Fibroblast of lung (primary cell): ENCODE measurements around the gene PHETA1. TPM values are rescaled to one million over a fixed set of nuclear protein-coding genes. Genes with fewer than 3 reads are reported as not detected.

ENCODE experiments used
- DNase-seq, 2 donors: peaks; one replicate each; pipeline versions ENCODE4 v3.0.0 to v3.0.0-alpha.2; 2010; ENCODE audit warnings: low read depth in 2 of 2
- H2AFZ ChIP-seq: 2 replicates; pipeline ENCODE4 v1.5.1; 2012; ENCODE audit warnings: low read length, control low read depth, inconsistent platforms
- H3K27ac ChIP-seq: 2 replicates; pipeline ENCODE4 v1.5.1; 2011; ENCODE audit warnings: low read length, control low read depth; ENCODE audit not compliant: insufficient read depth
- H3K27me3 ChIP-seq: 2 replicates; pipeline ENCODE4 v1.5.1; 2011; ENCODE audit warnings: mild to moderate bottlenecking, low read length; ENCODE audit not compliant: control insufficient read depth, insufficient read depth
- H3K36me3 ChIP-seq: 2 replicates; pipeline ENCODE4 v1.5.1; 2011; ENCODE audit warnings: low read length; ENCODE audit not compliant: control insufficient read depth, insufficient read depth
- H3K4me1 ChIP-seq: 2 replicates; pipeline ENCODE4 v1.5.1; 2011; ENCODE audit warnings: low read length; ENCODE audit not compliant: control insufficient read depth, insufficient read depth; ENCODE audit errors: extremely low read depth
- H3K4me2 ChIP-seq: 2 replicates; pipeline ENCODE4 v1.5.1; 2011; ENCODE audit warnings: low read length, control low read depth; ENCODE audit not compliant: insufficient read depth; ENCODE audit errors: extremely low read depth
- H3K4me3 ChIP-seq, 4 experiments: fragments of 200-600 bp in 1 of 4; sonication (generic) in 1 of 4; replicated peaks in 1 of 4; 2 replicates each; pipeline ENCODE4 v1.5.1; 2011 to 2016; ENCODE audit warnings: low read length in 4 of 4, low read depth in 3 of 4, mild to moderate bottlenecking in 3 of 4, control low read depth in 2 of 4, inconsistent platforms in 1 of 4, mixed read lengths in 1 of 4; ENCODE audit not compliant: insufficient read depth in 1 of 4; ENCODE audit errors: control extremely low read depth in 1 of 4
- H3K79me2 ChIP-seq: 2 replicates; pipeline ENCODE4 v1.5.1; 2012; ENCODE audit warnings: mild to moderate bottlenecking, low read length, inconsistent platforms; ENCODE audit not compliant: control insufficient read depth, insufficient read depth
- H3K9ac ChIP-seq: 2 replicates; pipeline ENCODE4 v1.5.1; 2011; ENCODE audit warnings: mild to moderate bottlenecking, low read length, control low read depth; ENCODE audit not compliant: insufficient read depth
- H3K9me3 ChIP-seq: 2 replicates; pipeline ENCODE4 v1.5.1; 2012; ENCODE audit warnings: low read depth, low read length; ENCODE audit not compliant: control insufficient read depth, insufficient read depth
- H4K20me1 ChIP-seq: 2 replicates; pipeline ENCODE4 v1.5.1; 2011; ENCODE audit warnings: low read length; ENCODE audit not compliant: control insufficient read depth, insufficient read depth; ENCODE audit errors: extremely low read depth
- EZH2 ChIP-seq: IDR thresholded peaks from 2 replicates; pipeline ENCODE4 v1.5.1; 2012; ENCODE audit warnings: low read length, control low read depth, mild to moderate bottlenecking; ENCODE audit errors: missing control alignments
- polyA plus RNA-seq, 2 donors: library from polyadenylated mRNA; depleted of rRNA in 1 of 2; stranded (reverse) in 1 of 2; unstranded in 1 of 2; fragments of >200 nt; gene quantifications; 2 replicates each; pipeline ENCODE4 v1.2.1, GENCODE V29; 2011 to 2012; ENCODE audit warnings: missing spikeins in 1 of 2
- total RNA-seq: library from RNA; depleted of rRNA; stranded (reverse); fragments of >200 nt; gene quantifications from 2 replicates; pipeline ENCODE4 v1.2.1, GENCODE V29; 2014
- TF ChIP-seq, protein P1 (sequence below), 2 donors: IDR thresholded peaks in 1 of 2; conservative IDR thresholded peaks in 1 of 2; 1 replicate in 1 of 2; 2 replicates in 1 of 2; pipeline ENCODE4 v1.5.1; 2011 to 2012; ENCODE audit warnings: low read length in 2 of 2, control low read depth in 1 of 2, inconsistent platforms in 1 of 2, low read depth in 1 of 2, mild to moderate bottlenecking in 1 of 2

PHETA1 gene
- total and polyA plus RNA-seq, 2 donors (not counting 1 experiment from before 2014, with no cell fraction given) = 2.6 to 3.8 TPM

DNA sequence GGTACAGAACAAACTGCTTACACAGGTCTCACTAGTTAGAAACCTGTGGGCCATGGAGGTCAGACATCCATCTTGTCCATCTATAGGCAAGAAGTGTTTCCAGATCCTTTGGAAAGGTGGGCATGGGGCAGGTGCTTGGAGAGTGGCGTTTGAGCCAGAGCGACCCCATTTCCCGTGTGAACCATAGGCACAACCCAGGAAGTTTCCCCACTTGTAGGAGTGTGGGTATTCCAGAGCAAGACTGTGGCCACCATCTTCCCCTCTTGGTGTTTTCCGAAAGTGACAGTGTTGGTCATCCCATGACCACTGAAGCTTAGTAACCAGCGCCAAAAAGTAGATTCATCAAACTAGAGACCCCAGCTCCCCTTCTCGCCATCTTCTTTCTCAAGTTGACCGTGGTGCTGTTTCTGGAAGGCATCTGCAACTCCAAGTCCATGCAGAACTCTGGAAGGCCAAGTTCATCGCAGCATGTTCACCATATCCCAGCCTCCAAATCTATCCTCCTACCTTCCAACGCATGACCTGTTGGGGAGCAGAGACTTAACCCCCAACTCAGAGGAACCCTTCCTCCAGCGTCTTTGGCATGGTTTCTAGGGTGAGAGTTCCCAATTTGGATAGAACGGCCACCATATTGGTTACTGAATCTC is 19.7 kb downstream of the PHETA1 start:
- Histone ChIP-seq H4K20me1 (no peaks in the 10 kb centered on the region), H3K4me2 (no peak overlapping the region), H3K36me3 (no peaks in the 10 kb centered on the region), H3K4me3 (no peak overlapping the region), H3K9me3 (no peaks in the 10 kb centered on the region), H3K79me2 (no peaks in the 10 kb centered on the region), H2AFZ (no peak overlapping the region), H3K4me1 (no peaks in the 10 kb centered on the region), H3K9ac (no peak overlapping the region), H3K27ac (no peak overlapping the region), H3K27me3 (no peaks in the 10 kb centered on the region)
- TF ChIP-seq, protein P1, sequence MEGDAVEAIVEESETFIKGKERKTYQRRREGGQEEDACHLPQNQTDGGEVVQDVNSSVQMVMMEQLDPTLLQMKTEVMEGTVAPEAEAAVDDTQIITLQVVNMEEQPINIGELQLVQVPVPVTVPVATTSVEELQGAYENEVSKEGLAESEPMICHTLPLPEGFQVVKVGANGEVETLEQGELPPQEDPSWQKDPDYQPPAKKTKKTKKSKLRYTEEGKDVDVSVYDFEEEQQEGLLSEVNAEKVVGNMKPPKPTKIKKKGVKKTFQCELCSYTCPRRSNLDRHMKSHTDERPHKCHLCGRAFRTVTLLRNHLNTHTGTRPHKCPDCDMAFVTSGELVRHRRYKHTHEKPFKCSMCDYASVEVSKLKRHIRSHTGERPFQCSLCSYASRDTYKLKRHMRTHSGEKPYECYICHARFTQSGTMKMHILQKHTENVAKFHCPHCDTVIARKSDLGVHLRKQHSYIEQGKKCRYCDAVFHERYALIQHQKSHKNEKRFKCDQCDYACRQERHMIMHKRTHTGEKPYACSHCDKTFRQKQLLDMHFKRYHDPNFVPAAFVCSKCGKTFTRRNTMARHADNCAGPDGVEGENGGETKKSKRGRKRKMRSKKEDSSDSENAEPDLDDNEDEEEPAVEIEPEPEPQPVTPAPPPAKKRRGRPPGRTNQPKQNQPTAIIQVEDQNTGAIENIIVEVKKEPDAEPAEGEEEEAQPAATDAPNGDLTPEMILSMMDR (conservative IDR thresholded peaks at IDR 0.05 in 1 of 2, IDR thresholded peaks at IDR 0.05 in 1 of 2; ENCODE audit: low read depth in 1 of 2, low read length in 2 of 2) = no peak
- no peak for TF ChIP-seq EZH2
- no peak for DNase-seq

DNA sequence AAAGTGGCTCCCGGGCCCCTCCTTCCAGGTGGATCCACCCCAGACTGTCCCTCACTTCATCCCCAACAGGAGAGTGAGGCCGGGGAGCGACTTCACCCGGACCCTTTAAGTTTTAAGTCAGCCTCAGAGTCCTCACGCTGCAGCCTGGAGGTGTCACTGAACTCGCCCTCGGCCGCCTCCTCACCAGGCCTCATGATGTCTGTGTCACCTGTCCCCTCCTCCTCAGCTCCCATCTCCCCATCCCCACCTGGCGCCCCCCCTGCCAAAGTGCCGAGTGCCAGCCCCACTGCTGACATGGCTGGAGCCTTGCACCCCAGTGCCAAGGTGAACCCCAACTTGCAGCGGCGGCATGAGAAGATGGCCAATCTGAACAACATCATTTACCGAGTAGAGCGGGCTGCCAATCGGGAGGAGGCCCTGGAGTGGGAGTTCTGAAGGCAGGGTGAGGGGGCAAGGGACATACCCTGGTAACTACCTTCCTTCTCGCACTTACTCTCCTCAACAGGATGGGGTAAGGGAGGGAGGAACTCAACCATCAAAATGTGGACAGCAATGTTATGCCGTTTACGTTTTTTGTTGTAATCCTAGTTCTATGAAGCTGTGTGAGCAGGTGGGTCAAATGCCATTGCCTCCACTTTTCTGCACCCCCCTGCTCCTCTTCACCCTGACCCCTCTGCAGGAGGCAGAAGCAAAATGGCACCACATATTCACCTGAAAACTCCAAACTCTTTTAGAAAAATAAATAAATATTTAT is 20.8 kb downstream of the PHETA1 start:
- no peaks in the 10 kb centered on the region for H3K27me3 ChIP-seq
- H3K9ac ChIP-seq = no peak overlapping the region
- H3K4me1 ChIP-seq = no peaks in the 10 kb centered on the region
- TF ChIP-seq, protein P1 (conservative IDR thresholded peaks at IDR 0.05 in 1 of 2, IDR thresholded peaks at IDR 0.05 in 1 of 2; ENCODE audit: low read depth in 1 of 2, low read length in 2 of 2) = no peak
- no peak for TF ChIP-seq EZH2
- H2AFZ ChIP-seq = no peak overlapping the region
- no peaks in the 10 kb centered on the region for H3K36me3 ChIP-seq
- no peaks in the 10 kb centered on the region for H3K9me3 ChIP-seq
- H3K4me2 ChIP-seq = no peak overlapping the region
- no peaks in the 10 kb centered on the region for H4K20me1 ChIP-seq
- no peaks in the 10 kb centered on the region for H3K79me2 ChIP-seq
- DNase-seq = no peak
- no peak overlapping the region for H3K4me3 ChIP-seq
- no peak overlapping the region for H3K27ac ChIP-seq

DNA sequence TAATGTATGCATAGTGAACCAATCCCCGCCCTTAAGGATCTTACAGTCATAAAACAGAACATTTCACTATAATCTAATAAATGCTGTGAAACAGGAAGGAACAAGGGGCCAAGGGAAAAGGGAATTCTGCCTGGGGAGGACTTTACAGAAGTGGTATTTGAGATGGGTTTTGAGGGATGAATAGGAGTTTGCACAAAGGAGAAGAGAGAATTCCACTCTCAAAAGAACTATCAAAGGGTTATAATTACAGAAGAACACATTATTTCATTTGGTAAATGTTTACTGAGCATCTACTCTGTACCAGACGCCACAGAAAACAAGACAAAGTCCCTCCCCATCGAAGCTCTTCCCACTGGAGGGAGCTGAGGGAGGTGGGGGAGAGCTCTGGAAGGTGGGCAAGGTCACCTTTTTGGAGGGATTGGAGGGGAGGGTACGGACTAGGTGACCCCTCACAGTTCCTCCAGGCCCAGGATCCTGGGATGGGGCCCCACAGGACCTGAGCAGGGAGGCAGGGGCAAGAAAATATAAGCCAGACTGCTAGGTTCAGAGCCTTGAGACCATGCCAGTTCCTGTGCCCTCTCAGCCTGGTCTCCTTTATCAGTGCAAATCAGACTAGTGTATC is 24.5 kb downstream of the PHETA1 start:
- Histone ChIP-seq H3K36me3 (no peaks in the 10 kb centered on the region), H3K27ac (no peak overlapping the region), H3K27me3 (peaks cover under 1% of the 10 kb centered on the region), H2AFZ (no peak overlapping the region), H3K9ac (no peak overlapping the region), H3K4me3 (no peak overlapping the region), H3K4me2 (no peak overlapping the region), H3K79me2 (no peaks in the 10 kb centered on the region), H3K9me3 (no peaks in the 10 kb centered on the region), H3K4me1 (no peaks in the 10 kb centered on the region), H4K20me1 (no peaks in the 10 kb centered on the region)
- no peak for DNase-seq
- TF ChIP-seq EZH2 = no peak
- TF ChIP-seq, protein P1 (conservative IDR thresholded peaks at IDR 0.05 in 1 of 2, IDR thresholded peaks at IDR 0.05 in 1 of 2; ENCODE audit: low read depth in 1 of 2, low read length in 2 of 2) = no peak
